Brain microvascular endothelial cell (primary cell): ENCODE measurements around the gene PTPRJ.

Source experiments
- DNase-seq: peaks from one replicate; pipeline ENCODE4 v3.0.0-alpha.2; 2020
- H3K27ac ChIP-seq: fragments of 250-450 bp; sonication (Bioruptor Pico); 2 replicates; pipeline ENCODE4 v1.5.1; 2020; ENCODE audit warnings: mild to moderate bottlenecking, moderate library complexity
- H3K27me3 ChIP-seq: fragments of 250-450 bp; sonication (Bioruptor Pico); replicated peaks from 2 replicates; pipeline ENCODE4 v1.5.1; 2020; ENCODE audit warnings: mild to moderate bottlenecking
- H3K36me3 ChIP-seq: fragments of 250-450 bp; sonication (Bioruptor Pico); replicated peaks from 2 replicates; pipeline ENCODE4 v1.5.1; 2020; ENCODE audit warnings: mild to moderate bottlenecking
- H3K4me3 ChIP-seq: 2 replicates; pipeline ENCODE4 v1.5.1; 2011; ENCODE audit warnings: low read depth, mild to moderate bottlenecking, control low read depth, low read length, moderate library complexity
- in situ Hi-C: cut with HindIII; loops from 2 replicates; pipeline ENCODE4 v1.10.0; 2017; ENCODE audit warnings: low sequenced_read_pairs, low pct_ligation_motif_present
- TF ChIP-seq, protein P1 (sequence below): IDR thresholded peaks from 2 replicates; pipeline ENCODE4 v1.5.1; 2011; ENCODE audit warnings: low read depth, mild to moderate bottlenecking, moderate library complexity, low read length, control low read depth, inconsistent platforms; ENCODE audit errors: missing control alignments

Gene PTPRJ

DNA sequence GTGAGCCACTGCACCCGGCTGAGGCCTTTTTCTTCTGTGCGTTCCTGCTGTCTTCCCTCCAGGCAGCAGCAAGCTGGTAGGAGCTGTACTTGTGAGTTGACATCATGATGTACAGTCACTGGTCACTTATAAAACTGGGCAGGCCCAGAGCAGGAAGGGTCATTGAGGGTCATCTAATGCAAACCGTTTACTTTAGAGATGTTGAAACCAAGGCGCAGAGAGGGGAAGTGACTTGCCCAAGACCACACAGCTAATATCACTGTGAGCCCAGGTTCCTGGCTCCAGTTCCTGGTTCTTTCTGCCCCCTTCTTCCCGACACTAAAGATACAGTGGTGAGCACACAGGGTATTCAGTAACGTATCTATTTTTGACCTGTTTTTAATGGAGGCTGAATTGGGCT lies 27.3 kb downstream of the PTPRJ start:
- Histone ChIP-seq H3K36me3 (no peaks in the 10 kb centered on the region), H3K27ac (no peak overlapping the region), H3K4me3 (no peak overlapping the region), H3K27me3 (no peaks in the 10 kb centered on the region)
- in situ Hi-C loops: no loop called here
- TF ChIP-seq, protein P1, sequence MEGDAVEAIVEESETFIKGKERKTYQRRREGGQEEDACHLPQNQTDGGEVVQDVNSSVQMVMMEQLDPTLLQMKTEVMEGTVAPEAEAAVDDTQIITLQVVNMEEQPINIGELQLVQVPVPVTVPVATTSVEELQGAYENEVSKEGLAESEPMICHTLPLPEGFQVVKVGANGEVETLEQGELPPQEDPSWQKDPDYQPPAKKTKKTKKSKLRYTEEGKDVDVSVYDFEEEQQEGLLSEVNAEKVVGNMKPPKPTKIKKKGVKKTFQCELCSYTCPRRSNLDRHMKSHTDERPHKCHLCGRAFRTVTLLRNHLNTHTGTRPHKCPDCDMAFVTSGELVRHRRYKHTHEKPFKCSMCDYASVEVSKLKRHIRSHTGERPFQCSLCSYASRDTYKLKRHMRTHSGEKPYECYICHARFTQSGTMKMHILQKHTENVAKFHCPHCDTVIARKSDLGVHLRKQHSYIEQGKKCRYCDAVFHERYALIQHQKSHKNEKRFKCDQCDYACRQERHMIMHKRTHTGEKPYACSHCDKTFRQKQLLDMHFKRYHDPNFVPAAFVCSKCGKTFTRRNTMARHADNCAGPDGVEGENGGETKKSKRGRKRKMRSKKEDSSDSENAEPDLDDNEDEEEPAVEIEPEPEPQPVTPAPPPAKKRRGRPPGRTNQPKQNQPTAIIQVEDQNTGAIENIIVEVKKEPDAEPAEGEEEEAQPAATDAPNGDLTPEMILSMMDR: no peak
- no peak for DNase-seq

DNA sequence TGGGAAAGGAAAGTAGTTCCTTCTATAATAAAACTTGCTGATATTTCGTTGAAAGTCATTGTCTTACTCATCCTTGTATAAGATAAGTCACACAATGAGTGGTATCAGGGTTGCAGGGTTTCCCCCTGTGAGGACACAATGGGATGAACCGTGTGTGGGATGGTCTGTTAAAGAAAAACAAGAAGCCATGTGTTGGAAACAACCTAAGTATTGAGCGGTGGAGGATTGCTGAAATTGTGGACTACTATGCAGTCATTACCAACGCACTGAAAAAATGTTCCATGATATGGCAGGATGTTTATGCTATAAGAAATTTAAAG lies 28.6 kb downstream of the PTPRJ start:
- in situ Hi-C loops: no loop called here
- Histone ChIP-seq H3K27ac (no peak overlapping the region), H3K36me3 (no peaks in the 10 kb centered on the region), H3K27me3 (no peaks in the 10 kb centered on the region), H3K4me3 (no peak overlapping the region)
- TF ChIP-seq, protein P1: no peak
- peak; percentile 23 for DNase-seq

DNA sequence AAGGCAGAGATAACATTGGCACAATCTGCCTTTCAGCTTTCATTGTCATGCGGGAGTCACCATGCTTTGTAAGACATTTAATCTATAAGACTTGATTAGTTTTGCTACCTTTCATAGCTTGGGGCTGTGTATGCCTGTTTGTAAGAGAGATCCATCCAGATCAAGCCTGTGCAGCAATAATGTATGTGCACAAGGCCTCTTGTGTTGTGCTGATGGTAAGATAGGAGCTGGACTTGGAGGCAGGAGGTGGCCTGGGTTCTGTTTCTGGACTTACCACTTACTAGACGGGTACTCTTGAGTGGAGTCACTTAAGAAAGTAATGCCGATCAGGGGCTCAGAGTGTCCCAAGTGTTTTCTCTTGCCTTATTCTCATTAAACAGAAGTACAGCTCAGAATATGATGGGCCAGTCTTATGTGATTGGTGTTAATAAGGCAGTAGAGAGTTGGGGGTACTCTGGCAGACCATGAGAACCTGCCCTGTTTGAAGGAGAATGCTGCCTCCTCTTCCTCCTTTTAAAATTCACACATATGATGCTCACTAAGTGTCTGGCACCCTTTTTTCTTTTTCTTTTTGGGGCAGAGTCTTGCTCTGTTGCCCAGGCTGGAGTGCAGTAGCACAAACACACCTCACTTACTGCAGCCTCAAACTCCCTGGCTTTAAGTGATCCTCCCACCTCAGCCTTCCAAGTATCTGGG lies 30.9 kb downstream of the PTPRJ start:
- TF ChIP-seq, protein P1: no peak
- no peaks in the 10 kb centered on the region for H3K36me3 ChIP-seq
- in situ Hi-C loops: no loop called here
- no peaks in the 10 kb centered on the region for H3K27me3 ChIP-seq
- DNase-seq: no peak
- no peak overlapping the region for H3K27ac ChIP-seq
- H3K4me3 ChIP-seq: no peak overlapping the region

DNA sequence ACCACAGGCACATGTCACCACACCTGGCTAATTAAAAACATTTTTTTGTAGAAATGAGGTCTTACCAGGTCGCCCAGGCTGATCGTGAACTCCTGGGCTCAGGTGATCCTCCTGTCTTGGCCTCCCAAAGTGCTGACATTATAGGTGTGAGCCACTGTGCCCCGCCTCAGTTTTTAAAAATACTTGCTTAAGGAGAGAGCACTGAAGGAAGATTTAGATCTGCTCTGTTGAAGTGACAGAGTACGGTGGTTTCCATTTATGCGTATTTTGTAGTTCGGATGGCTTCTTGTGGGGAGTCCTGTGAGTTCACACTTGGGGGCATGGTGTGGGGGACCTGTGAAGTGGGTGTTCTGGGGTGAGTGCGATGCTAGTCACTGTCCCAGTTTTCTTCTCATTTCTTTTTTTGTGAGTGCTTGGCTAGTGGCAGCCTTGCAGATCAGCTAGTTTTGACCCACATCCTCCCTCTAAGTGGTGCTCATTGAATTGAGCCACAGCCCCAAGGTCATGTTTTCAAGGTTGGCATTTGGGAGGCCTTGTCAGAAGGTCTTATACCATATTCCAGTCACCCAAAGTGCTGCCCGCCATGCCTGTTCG lies 31.5 kb downstream of the PTPRJ start:
- no peak overlapping the region for H3K4me3 ChIP-seq
- TF ChIP-seq, protein P1: no peak
- H3K27ac ChIP-seq: no peak overlapping the region
- no peaks in the 10 kb centered on the region for H3K27me3 ChIP-seq
- no peak for DNase-seq
- H3K36me3 ChIP-seq: no peaks in the 10 kb centered on the region
- in situ Hi-C loops: no loop called here

DNA sequence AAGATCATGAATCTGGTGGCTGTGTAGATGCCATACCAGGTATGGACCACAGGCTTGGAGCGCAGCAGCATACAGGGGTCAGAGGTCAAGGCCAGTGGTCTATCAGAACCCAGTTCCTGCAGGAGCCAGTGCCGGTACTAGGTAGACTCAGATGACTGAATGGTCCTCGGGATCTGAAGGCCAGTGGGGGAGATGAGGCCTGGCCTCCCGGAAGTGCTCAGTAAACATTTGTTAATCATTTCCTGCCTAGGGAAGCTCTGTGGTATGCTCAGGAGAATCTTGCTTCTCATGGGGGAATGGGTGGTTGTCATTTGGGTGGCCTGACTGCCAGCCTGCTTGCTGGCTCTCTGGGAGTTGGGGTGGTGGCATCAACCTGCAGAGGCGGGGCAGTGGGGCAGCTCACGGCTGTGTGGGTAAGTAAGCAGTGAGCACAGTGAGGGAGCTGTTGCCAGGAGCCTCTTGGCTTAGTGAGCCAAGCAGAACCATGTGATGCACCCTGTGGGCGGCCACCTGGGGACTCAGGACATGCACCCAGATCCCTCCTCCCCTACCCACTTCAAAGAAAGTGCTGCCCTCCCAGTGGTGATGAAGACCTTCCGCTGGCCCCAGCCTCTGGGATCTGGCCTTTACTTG lies 33.0 kb downstream of the PTPRJ start:
- H3K36me3 ChIP-seq: no peaks in the 10 kb centered on the region
- in situ Hi-C loops: no loop called here
- no peak overlapping the region for H3K27ac ChIP-seq
- no peaks in the 10 kb centered on the region for H3K27me3 ChIP-seq
- no peak overlapping the region for H3K4me3 ChIP-seq
- DNase-seq: no peak
- TF ChIP-seq, protein P1: no peak

DNA sequence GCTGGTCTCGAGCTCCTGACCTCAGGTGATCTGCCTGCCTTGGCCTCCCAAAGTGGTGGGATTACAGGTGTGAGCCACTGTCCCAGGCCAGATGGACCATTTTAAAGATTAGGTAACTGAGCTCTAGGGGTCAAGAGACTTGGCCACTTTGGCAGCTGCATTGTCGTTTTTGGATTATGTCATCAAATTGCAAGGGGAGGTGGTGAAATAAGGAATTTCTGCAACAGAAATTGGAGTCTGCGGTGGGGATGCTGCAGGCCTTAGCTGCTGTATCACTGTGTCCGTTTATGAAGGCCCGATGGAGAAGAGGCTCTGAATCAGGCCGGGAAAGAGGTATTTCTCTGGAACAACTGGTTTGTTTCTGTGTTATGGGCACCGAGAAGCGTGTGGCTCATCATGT lies 34.6 kb downstream of the PTPRJ start:
- H3K4me3 ChIP-seq: no peak overlapping the region
- TF ChIP-seq, protein P1: no peak
- in situ Hi-C loops: no loop called here
- DNase-seq: no peak
- no peaks in the 10 kb centered on the region for H3K27me3 ChIP-seq
- H3K27ac ChIP-seq: no peak overlapping the region
- no peaks in the 10 kb centered on the region for H3K36me3 ChIP-seq
